WTC11 (cell line): Measurements from ENCODE around the gene SVIL. TPM values are rescaled to one million over a fixed set of nuclear protein-coding genes. Genes with fewer than 3 reads are reported as not detected.
A peak's percentile ranks its signal among the peaks of the same experiment; 100 is the strongest.
"Not testable (repeated sequence)": the region's sequence is repeated elsewhere in the genome, so short reads cannot be mapped to it uniquely, and the experiment has no call there.

Experiments used
- ATAC-seq: fragments of 200-7000 bp; cut with Tn5 transposase; 2 replicates; pipeline ENCODE4 v1.10.0; 2021; ENCODE audit warnings: mild to moderate bottlenecking, moderate library complexity
- CTCF ChIA-PET: fragments of 300-600 bp; sonication (Branson Sonifier 250); formaldehyde crosslinking; loops from one replicate; lab custom pipeline; 2021; ENCODE audit warnings: antibody characterized with exemption; lab: Charles Lee
- POLR2A ChIA-PET: fragments of 350-600 bp; sonication (Branson Sonifier 250); formaldehyde crosslinking; loops from one replicate; lab custom pipeline; 2021; ENCODE audit warnings: antibody characterized with exemption; lab: Charles Lee
- DNase-seq: peaks from one replicate; pipeline ENCODE4 v3.0.0; 2021; ENCODE audit warnings: low spot score
- H3K27ac Mint-ChIP-seq: 2 replicates; pipeline ENCODE4 v1.8.0; 2021; ENCODE audit warnings: mixed read lengths
- H3K27me3 Mint-ChIP-seq: 2 replicates; pipeline ENCODE4 v1.8.0; 2021; ENCODE audit warnings: low read depth, mild to moderate bottlenecking, moderate library complexity, mixed read lengths
- H3K36me3 Mint-ChIP-seq: 2 replicates; pipeline ENCODE4 v1.8.0; 2021; ENCODE audit warnings: mixed read lengths
- H3K4me1 Mint-ChIP-seq: 2 replicates; pipeline ENCODE4 v1.8.0; 2022; ENCODE audit warnings: mixed read lengths
- H3K4me3 Mint-ChIP-seq: 2 replicates; pipeline ENCODE4 v1.8.0; 2021; ENCODE audit warnings: mild to moderate bottlenecking, moderate library complexity, mixed read lengths
- H3K9me3 Mint-ChIP-seq: 2 replicates; pipeline ENCODE4 v1.8.0; 2021; ENCODE audit warnings: mixed read lengths
- CBFB ChIP-seq: sonication (generic); formaldehyde crosslinking; IDR thresholded peaks from 2 replicates; pipeline ENCODE4 v1.8.1; 2022; ENCODE audit warnings: mild to moderate bottlenecking, low read depth, missing genetic modification reagents
- CREM ChIP-seq: sonication (generic); formaldehyde crosslinking; IDR thresholded peaks from 2 replicates; pipeline ENCODE4 v1.8.1; 2022; ENCODE audit warnings: mild to moderate bottlenecking, missing genetic modification reagents, moderate library complexity
- GABPB1 ChIP-seq: sonication (generic); formaldehyde crosslinking; IDR thresholded peaks from 2 replicates; pipeline ENCODE4 v1.8.1; 2023; ENCODE audit warnings: mild to moderate bottlenecking, missing genetic modification reagents
- PRRX2 ChIP-seq: fragments of 250-450 bp; sonication (Bioruptor Pico); IDR thresholded peaks from 2 replicates; pipeline ENCODE4 v1.8.0; 2021; ENCODE audit warnings: mild to moderate bottlenecking
- TCF7 ChIP-seq: sonication (generic); formaldehyde crosslinking; IDR thresholded peaks from 2 replicates; pipeline ENCODE4 v1.8.0; 2022; ENCODE audit warnings: mild to moderate bottlenecking, low read depth, missing genetic modification reagents, moderate library complexity
- ZNF263 ChIP-seq: sonication (generic); formaldehyde crosslinking; IDR thresholded peaks from 2 replicates; pipeline ENCODE4 v1.8.1; 2022; ENCODE audit warnings: low read depth, mild to moderate bottlenecking, moderate library complexity, missing genetic modification reagents
- ZNF416 ChIP-seq: fragments of 250-450 bp; sonication (Bioruptor Pico); IDR thresholded peaks from 2 replicates; pipeline ENCODE4 v1.9.0; 2021; ENCODE audit warnings: mild to moderate bottlenecking, inconsistent platforms
- total RNA-seq: library from RNA; stranded (reverse); gene quantifications from 3 replicates; pipeline ENCODE4 v1.2.3, GENCODE V29; 2021
- TF ChIP-seq, protein P1 (sequence below): sonication (generic); formaldehyde crosslinking; IDR thresholded peaks from 2 replicates; pipeline ENCODE4 v1.8.1; 2023; ENCODE audit warnings: mild to moderate bottlenecking, missing genetic modification reagents, moderate library complexity
- TF ChIP-seq, protein P2 (sequence below): sonication (generic); formaldehyde crosslinking; IDR thresholded peaks from 2 replicates; pipeline ENCODE4 v1.8.0; 2023; ENCODE audit warnings: mild to moderate bottlenecking, missing genetic modification reagents
- TF ChIP-seq, protein P3 (sequence below): sonication (generic); formaldehyde crosslinking; IDR thresholded peaks from 2 replicates; pipeline ENCODE4 v1.8.1; 2023; ENCODE audit warnings: mild to moderate bottlenecking, missing genetic modification reagents, moderate library complexity

SVIL gene
- total RNA-seq, 1 experiment from 2014 or later: 27.1 TPM

GRCh38 chr10:29491918-29492317 lies 142.9 kb downstream of the SVIL start:
- peaks cover 15% of the 10 kb centered on the region for H3K4me1 Mint-ChIP-seq
- peaks cover 38% of the 10 kb centered on the region for H3K36me3 Mint-ChIP-seq

GRCh38 chr10:29490781-29491280 lies 143.9 kb downstream of the SVIL start:
- H3K27me3 Mint-ChIP-seq, H3K4me3 Mint-ChIP-seq, ATAC-seq, H3K9me3 Mint-ChIP-seq, H3K27ac Mint-ChIP-seq, CTCF ChIA-PET, H3K4me1 Mint-ChIP-seq, POLR2A ChIA-PET, DNase-seq: not testable (repeated sequence)
- H3K36me3 Mint-ChIP-seq: peaks cover 45% of the 10 kb centered on the region

More at GRCh38 chr10:29491918-29492317, 142.9 kb downstream of the SVIL start:
- ATAC-seq (no peak), DNase-seq (no peak)
- ChIA-PET POLR2A (no interaction called here), CTCF (interaction anchor here (1.4 kb wide), 1 partner anchor 21 kb away, joined by 4 read pairs; no protein-coding TSS in a partner anchor)
- H3K9me3 Mint-ChIP-seq: no peaks in the 10 kb centered on the region
- H3K27ac Mint-ChIP-seq: no peak overlapping the region
- no peaks in the 10 kb centered on the region; the same call in 1 of the 2 replicates for H3K27me3 Mint-ChIP-seq
- H3K4me3 Mint-ChIP-seq: no peak overlapping the region
- no peak for TF ChIP-seq GABPB1 (CRISPR knock-in tag)
- TF ChIP-seq PRRX2 (CRISPR knock-in tag): no peak
- TF ChIP-seq, protein P1, sequence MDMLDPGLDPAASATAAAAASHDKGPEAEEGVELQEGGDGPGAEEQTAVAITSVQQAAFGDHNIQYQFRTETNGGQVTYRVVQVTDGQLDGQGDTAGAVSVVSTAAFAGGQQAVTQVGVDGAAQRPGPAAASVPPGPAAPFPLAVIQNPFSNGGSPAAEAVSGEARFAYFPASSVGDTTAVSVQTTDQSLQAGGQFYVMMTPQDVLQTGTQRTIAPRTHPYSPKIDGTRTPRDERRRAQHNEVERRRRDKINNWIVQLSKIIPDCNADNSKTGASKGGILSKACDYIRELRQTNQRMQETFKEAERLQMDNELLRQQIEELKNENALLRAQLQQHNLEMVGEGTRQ (CRISPR knock-in tag): no peak
- TF ChIP-seq CBFB: no peak
- no peak for TF ChIP-seq ZNF263 (CRISPR knock-in tag)
- TF ChIP-seq, protein P2, sequence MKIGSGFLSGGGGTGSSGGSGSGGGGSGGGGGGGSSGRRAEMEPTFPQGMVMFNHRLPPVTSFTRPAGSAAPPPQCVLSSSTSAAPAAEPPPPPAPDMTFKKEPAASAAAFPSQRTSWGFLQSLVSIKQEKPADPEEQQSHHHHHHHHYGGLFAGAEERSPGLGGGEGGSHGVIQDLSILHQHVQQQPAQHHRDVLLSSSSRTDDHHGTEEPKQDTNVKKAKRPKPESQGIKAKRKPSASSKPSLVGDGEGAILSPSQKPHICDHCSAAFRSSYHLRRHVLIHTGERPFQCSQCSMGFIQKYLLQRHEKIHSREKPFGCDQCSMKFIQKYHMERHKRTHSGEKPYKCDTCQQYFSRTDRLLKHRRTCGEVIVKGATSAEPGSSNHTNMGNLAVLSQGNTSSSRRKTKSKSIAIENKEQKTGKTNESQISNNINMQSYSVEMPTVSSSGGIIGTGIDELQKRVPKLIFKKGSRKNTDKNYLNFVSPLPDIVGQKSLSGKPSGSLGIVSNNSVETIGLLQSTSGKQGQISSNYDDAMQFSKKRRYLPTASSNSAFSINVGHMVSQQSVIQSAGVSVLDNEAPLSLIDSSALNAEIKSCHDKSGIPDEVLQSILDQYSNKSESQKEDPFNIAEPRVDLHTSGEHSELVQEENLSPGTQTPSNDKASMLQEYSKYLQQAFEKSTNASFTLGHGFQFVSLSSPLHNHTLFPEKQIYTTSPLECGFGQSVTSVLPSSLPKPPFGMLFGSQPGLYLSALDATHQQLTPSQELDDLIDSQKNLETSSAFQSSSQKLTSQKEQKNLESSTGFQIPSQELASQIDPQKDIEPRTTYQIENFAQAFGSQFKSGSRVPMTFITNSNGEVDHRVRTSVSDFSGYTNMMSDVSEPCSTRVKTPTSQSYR: no peak
- TF ChIP-seq, protein P3, sequence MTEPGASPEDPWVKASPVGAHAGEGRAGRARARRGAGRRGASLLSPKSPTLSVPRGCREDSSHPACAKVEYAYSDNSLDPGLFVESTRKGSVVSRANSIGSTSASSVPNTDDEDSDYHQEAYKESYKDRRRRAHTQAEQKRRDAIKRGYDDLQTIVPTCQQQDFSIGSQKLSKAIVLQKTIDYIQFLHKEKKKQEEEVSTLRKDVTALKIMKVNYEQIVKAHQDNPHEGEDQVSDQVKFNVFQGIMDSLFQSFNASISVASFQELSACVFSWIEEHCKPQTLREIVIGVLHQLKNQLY: no peak
- TF ChIP-seq CREM: no peak
- TF ChIP-seq TCF7 (CRISPR knock-in tag): no peak
- TF ChIP-seq ZNF416 (CRISPR knock-in tag): no peak

DNA sequence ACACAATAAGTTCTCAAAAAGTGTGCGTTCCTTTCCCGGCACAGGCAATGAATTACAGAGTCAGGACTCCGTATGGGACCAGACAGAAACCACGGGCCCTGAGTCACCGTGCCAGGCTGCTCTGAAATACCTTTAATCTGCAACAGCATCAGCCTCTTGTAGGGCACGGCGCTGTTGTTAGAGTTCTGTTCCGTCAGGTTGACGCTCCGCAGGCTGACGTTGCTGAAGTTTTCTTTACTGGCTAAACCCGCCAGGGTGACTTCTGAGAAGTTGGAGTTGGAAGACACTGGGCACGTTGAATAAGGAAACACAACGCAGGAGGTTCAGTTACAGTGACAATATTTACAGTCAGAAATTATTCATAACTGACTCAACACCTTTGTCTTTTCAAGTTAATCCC lies 146.3 kb downstream of the SVIL start:
- ATAC-seq, DNase-seq, H3K4me3 Mint-ChIP-seq, H3K27me3 Mint-ChIP-seq, H3K9me3 Mint-ChIP-seq, POLR2A ChIA-PET: not testable (repeated sequence)
- CTCF ChIA-PET: interaction anchor here (0.9 to 1.2 kb wide), 4 partner anchors 8 to 247 kb away, joined by 3 to 8 read pairs (median 3); no protein-coding TSS in a partner anchor
- Mint-ChIP-seq H3K27ac (peak overlapping the region; percentile 35; the same call in 1 of the 2 replicates), H3K36me3 (peaks cover 54% of the 10 kb centered on the region), H3K4me1 (peaks cover 13% of the 10 kb centered on the region)

GRCh38 chr10:29487884-29488266 lies 146.9 kb downstream of the SVIL start:
- CTCF ChIA-PET: interaction anchor here (0.9 to 1.2 kb wide), 4 partner anchors 9 to 247 kb away, joined by 3 to 8 read pairs (median 3); no protein-coding TSS in a partner anchor
- Mint-ChIP-seq H3K36me3 (peaks cover 50% of the 10 kb centered on the region), H3K4me1 (peaks cover 18% of the 10 kb centered on the region)
- peak; percentile 88 for ATAC-seq
- H3K4me3 Mint-ChIP-seq, H3K27me3 Mint-ChIP-seq, H3K9me3 Mint-ChIP-seq, POLR2A ChIA-PET, H3K27ac Mint-ChIP-seq: not testable (repeated sequence)
- peak; percentile 44 for DNase-seq

DNA sequence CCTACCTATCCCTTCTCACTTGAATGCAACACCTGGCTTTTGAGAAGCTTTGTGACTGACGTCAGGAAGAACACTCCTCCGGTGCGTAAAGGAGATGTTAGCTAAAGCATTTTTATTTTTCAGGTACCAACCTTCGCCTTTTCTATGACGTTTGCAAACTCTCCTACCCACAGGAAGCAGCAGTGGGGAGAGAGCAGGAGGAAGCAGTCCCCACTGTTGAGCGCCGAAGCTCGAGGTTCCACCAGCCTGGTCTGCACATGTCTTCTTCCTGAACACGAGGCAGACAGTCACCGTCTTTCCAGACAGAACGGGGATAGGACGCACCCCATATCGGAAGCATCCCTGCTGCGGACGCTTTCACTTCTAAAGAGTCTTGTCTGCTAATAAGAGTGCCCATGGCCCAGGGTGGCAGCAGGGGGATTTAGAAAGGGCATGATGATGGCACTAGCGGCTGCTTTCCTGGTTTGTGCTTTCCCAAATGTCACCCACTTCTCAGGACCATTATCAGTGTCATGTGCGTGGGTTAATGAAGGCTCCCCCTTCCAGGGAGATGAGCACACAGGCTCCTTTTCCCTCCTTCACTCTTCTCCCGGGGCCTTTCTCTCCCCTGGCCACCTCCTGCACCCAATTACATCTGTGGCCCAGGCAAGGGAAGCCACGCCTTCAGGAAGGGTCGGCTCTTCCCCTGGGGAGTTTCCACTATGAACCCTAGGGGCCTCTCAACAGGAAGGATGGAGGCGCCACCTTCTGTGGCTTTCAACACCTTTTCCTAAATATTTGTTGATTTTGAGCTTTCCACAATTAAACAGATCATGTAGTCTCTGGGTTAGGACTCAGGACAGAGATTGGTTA lies 147.5 kb downstream of the SVIL start:
- DNase-seq, H3K9me3 Mint-ChIP-seq, H3K27me3 Mint-ChIP-seq, ATAC-seq, POLR2A ChIA-PET, H3K27ac Mint-ChIP-seq, H3K4me3 Mint-ChIP-seq: not testable (repeated sequence)
- CTCF ChIA-PET: interaction anchor here (1.0 to 1.7 kb wide), 5 partner anchors 9 to 248 kb away, joined by 3 to 8 read pairs (median 3); no protein-coding TSS in a partner anchor
- Mint-ChIP-seq H3K4me1 (peaks cover 24% of the 10 kb centered on the region), H3K36me3 (peaks cover 45% of the 10 kb centered on the region)
